Epithelial cell of proximal tubule (primary cell): Measurements from ENCODE around the gene NAPG. TPM values are rescaled to one million over a fixed set of nuclear protein-coding genes. Genes with fewer than 3 reads are reported as not detected.

Experiments used
- DNase-seq: peaks from one replicate; pipeline ENCODE4 v3.0.0-alpha.2; 2011; ENCODE audit warnings: low read depth
- H3K4me3 ChIP-seq: 2 replicates; pipeline ENCODE4 v1.5.1; 2011; ENCODE audit warnings: low read depth, mild to moderate bottlenecking, low read length
- CTCF ChIP-seq: conservative IDR thresholded peaks from 2 replicates; pipeline ENCODE4 v1.5.1; 2012; ENCODE audit warnings: low read depth, mild to moderate bottlenecking, low read length
- total RNA-seq: library from RNA; depleted of rRNA; stranded (reverse); fragments of >200 nt; gene quantifications from 2 replicates; pipeline ENCODE4 v1.2.3, GENCODE V29; 2015

NAPG gene
- total RNA-seq, 1 donor from 2014 or later = 29.5 TPM

DNA sequence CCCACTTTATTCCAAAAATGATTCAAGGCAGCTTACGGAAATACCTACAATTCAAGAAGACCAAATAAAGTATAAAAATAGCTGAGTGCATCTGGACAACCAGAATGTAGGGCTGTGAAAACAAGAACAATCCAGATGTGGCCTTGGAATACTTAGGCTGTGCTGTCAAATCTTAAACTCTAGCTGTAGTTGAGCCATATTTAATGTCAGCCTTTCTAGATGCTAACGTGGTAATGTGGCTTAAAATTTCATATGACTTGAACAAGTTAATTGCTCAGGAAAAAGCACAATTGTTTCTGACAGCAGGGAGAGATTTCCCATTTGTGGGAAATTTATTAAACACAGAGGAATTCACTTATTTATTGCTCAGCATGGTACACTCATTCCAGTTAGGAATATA is 14.6 kb upstream of the NAPG start:
- no peak overlapping the region for H3K4me3 ChIP-seq
- TF ChIP-seq CTCF = no peak
- DNase-seq = no peak

GRCh38 chr18:10514082-10514481 is 11.7 kb upstream of the NAPG start:
- TF ChIP-seq CTCF = no peak
- H3K4me3 ChIP-seq = no peak overlapping the region
- no peak for DNase-seq

DNA sequence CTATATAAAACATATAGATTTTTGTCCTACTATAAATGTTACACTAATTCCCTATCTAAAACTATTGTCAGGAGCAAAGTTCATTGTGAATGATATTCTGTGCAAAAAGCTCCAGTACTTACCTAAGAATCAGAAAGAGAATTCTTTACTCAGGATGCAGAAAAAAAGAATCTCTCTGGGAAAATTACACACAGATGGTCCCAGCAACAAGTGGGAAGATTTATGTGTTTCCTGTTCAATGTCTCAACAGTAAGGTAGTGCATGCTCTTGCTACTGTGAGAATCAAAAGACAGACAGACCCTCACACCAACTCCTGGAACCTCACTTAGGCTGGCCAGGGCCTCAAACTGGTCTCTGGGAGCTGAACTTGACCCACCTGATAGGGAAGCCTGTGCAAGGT is 11.2 kb upstream of the NAPG start:
- DNase-seq = no peak
- H3K4me3 ChIP-seq = no peak overlapping the region
- no peak for TF ChIP-seq CTCF

- no peak for DNase-seq
- no peak for TF ChIP-seq CTCF
- no peak overlapping the region for H3K4me3 ChIP-seq
Observed at GRCh38 chr18:10515456-10515855, 10.4 kb upstream of the NAPG start.

DNA sequence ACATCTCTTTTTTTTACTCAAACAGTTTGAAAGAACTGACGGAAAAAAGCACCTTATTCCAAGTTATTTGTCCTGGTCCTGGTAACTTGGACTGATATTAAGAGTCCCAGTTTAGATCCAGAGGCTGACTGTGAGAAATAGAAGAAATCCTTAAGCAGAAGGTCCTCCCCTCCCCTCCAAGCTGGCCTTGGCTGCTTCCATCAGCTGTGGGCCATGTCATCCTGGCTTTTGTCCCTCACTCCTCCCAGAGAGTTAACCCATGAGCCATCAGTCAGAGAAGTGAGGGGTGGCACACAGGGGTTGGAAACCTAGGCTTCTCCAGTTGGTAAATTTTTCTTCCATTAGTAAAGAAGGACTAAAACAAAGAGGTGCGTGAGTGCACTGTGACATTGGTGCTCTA is 9.7 kb upstream of the NAPG start:
- no peak for DNase-seq
- no peak overlapping the region for H3K4me3 ChIP-seq
- no peak for TF ChIP-seq CTCF

- DNase-seq = no peak
- TF ChIP-seq CTCF = peak; percentile 41
- H3K4me3 ChIP-seq = no peak overlapping the region
Observed at GRCh38 chr18:10518595-10519255, 7.1 kb upstream of the NAPG start.

DNA sequence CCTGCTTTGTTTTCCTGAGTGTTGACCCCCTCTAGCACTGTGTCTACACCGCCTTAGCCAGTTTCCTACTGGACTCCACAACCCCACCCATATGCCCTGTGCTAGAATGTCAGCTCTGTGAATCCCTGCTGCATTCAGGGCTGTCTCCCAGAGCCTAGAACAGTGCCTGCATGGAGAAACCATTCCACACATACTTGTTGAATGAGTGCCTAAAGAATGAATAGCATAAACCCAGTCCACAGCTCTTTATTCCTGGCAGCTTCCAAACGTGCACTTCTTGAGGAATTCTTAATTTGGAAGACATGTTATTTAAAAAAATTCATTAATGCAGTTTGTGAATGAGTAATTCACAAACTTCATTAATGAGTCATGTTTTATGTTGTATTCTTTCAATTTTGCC is 6.5 kb upstream of the NAPG start:
- TF ChIP-seq CTCF = no peak
- no peak overlapping the region for H3K4me3 ChIP-seq
- DNase-seq = no peak
